Muscle layer of colon (tissue), 2 donors: ENCODE results near the gene DMXL1.
"Not testable (repeated sequence)": the region's sequence is repeated elsewhere in the genome, so short reads cannot be mapped to it uniquely, and the experiment has no call there.

Experiments used
- H3K27ac ChIP-seq: one replicate; pipeline ENCODE4 v1.7.0; 2013; ENCODE audit warnings: low read depth, mild to moderate bottlenecking, low read length, moderate library complexity
- H3K27me3 ChIP-seq, 2 donors: one replicate each; pipeline ENCODE4 v1.7.0; 2013; ENCODE audit warnings: low read length in 2 of 2, mild to moderate bottlenecking in 2 of 2; ENCODE audit not compliant: insufficient read depth in 2 of 2, control insufficient read depth in 1 of 2
- H3K36me3 ChIP-seq: one replicate; pipeline ENCODE4 v1.7.0; 2013; ENCODE audit warnings: mild to moderate bottlenecking, low read length; ENCODE audit not compliant: insufficient read depth
- H3K4me1 ChIP-seq: one replicate; pipeline ENCODE4 v1.7.0; 2013; ENCODE audit warnings: mild to moderate bottlenecking, low read length; ENCODE audit not compliant: insufficient read depth
- H3K4me3 ChIP-seq, 2 donors: one replicate each; pipeline ENCODE4 v1.7.0; 2013; ENCODE audit warnings: low read length in 2 of 2, low read depth in 1 of 2, mild to moderate bottlenecking in 1 of 2, moderate library complexity in 1 of 2
- H3K9ac ChIP-seq: one replicate; pipeline ENCODE4 v1.7.0; 2013; ENCODE audit warnings: low read length
- H3K9me3 ChIP-seq: one replicate; pipeline ENCODE4 v1.7.0; 2013; ENCODE audit warnings: mild to moderate bottlenecking, low read length
- donor health status: abdominal sarcoma.
- donor health status: Adenocarcinoma of cecum.

The DMXL1 gene

DNA sequence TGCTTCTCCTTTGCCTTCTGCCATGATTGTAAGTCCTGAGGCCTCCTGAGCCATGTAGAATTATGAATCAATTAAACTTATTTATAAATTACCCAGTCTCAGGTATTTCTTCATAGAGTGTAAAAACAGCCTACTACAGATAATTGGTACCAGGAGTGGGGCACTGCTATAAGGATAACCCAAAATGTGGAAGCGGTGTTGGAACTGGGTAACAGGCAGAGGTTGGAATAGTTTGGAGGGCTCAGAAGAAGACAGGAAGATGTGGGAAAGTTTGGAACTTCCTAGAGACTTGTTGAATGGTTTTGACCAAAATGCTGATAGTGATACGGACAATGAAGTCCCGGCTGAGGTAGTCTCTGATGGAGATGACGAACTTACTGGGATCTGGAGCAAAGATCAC is 64.9 kb downstream of the DMXL1 start:
- not testable (repeated sequence) for H3K9me3 ChIP-seq, H3K27ac ChIP-seq, H3K9ac ChIP-seq, H3K4me1 ChIP-seq, H3K4me3 ChIP-seq, H3K27me3 ChIP-seq
- H3K36me3 ChIP-seq: peaks cover 24% of the 10 kb centered on the region

DNA sequence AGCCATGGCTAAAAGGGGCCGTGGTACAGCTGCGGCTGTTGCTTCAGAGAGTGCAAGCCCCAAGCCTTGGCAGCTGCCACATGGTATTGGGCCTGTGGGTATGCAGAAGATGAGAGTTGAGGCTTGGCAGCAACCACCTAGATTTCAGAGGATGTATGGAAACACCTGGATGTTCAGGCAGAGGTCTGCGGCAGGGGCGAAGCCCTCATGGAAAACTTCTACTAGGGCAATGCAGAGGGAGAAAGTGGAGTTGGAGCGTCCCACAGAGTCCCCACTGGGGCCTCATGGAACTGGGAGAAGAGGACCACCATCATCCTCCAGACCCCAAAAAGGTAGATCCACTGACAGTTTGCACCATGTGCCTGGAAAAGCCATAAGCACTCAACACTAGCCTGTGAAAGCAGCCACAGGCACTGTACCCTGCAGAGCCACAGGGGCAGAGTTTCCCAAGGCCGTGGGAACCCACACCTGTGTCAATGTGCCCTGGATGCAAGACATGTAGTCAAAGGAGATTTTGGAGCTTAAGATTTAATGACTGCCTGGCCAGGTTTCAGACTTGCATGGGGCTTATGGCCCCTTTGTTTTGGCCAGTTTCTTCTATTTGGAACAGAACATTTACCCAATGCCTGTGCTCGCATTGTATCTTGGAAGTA is 65.9 kb downstream of the DMXL1 start:
- Histone ChIP-seq H3K36me3 (peaks cover 24% of the 10 kb centered on the region), H3K4me1 (no peaks in the 10 kb centered on the region)

DNA sequence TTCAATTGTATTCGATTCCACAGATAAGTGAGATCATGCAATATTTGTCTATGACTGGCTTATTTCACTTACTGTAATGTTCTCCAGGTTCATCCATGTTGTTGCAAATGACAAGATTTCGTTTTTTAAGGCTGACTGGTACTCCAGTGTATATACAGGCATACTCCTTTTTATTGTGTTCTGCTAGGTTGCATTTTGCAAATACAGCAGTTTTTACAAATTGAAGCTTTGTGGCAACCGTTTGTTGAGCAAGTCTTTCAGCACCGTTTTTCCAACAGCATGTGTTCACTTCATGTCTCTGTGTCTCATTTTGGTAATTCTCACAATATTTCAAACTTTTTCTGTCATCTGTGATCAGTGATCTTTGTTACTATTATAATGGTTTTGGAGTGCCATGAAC is 82.7 kb downstream of the DMXL1 start:
- Histone ChIP-seq H3K27me3 (no peaks in the 10 kb centered on the region), H3K4me1 (no peaks in the 10 kb centered on the region), H3K4me3 (no peak overlapping the region), H3K27ac (no peak overlapping the region), H3K9ac (no peak overlapping the region), H3K36me3 (peaks cover 15% of the 10 kb centered on the region), H3K9me3 (no peaks in the 10 kb centered on the region)

More for the DNA sequence above, 65.9 kb downstream of the DMXL1 start:
- Histone ChIP-seq H3K9me3 (no peaks in the 10 kb centered on the region), H3K27ac (no peak overlapping the region), H3K4me3 (no peak overlapping the region), H3K9ac (no peak overlapping the region), H3K27me3 (no peaks in the 10 kb centered on the region)

DNA sequence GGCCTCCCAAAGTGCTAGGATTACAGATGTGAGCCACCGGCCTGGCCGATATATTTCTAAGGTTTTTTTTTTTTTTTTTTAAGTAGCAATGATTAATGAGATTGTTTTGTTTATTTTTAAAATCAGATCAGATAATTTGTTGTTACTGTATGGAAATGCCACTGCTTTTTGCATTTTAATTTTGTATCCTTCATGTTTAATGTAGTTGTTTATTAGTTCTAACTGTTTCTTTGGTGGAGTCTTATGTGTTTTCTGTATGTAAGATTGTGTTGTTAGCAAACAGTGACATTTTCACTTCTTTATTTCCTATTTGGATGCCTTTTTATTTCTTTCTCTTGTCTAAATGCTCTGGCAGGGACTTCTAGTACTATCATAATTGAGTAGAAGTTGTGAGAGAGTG is 87.3 kb downstream of the DMXL1 start:
- H3K4me1 ChIP-seq: no peaks in the 10 kb centered on the region

DNA sequence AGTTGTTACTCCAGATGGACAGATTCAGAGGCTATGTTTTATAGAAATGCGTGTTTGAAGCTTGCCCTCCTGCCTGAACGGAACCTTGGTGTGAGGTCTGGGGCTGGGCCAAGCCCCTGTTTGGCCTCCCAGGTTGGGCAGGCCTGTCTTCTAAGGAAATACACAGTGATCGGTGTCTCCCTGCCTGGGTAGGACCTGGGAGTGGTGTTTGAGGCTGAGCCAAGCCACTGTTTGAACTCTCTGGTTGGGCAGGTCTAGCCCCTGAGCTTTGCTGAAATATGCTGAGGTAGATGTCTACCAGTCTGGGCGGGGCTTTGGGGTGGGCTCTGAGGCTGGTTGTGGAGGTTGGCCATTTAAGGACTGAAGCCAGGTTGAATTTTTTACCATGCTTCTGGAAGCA is 90.5 kb downstream of the DMXL1 start:
- H3K9ac ChIP-seq: no peak overlapping the region
- no peak overlapping the region for H3K27ac ChIP-seq
- no peak overlapping the region for H3K4me3 ChIP-seq
- peaks cover 3% of the 10 kb centered on the region for H3K36me3 ChIP-seq
- no peaks in the 10 kb centered on the region for H3K9me3 ChIP-seq
- no peaks in the 10 kb centered on the region for H3K27me3 ChIP-seq
- H3K4me1 ChIP-seq: no peaks in the 10 kb centered on the region

More for the DNA sequence above, 87.3 kb downstream of the DMXL1 start:
- Histone ChIP-seq H3K36me3 (no peaks in the 10 kb centered on the region), H3K9me3 (no peaks in the 10 kb centered on the region), H3K27me3 (no peaks in the 10 kb centered on the region), H3K27ac (no peak overlapping the region), H3K9ac (no peak overlapping the region), H3K4me3 (no peak overlapping the region)

DNA sequence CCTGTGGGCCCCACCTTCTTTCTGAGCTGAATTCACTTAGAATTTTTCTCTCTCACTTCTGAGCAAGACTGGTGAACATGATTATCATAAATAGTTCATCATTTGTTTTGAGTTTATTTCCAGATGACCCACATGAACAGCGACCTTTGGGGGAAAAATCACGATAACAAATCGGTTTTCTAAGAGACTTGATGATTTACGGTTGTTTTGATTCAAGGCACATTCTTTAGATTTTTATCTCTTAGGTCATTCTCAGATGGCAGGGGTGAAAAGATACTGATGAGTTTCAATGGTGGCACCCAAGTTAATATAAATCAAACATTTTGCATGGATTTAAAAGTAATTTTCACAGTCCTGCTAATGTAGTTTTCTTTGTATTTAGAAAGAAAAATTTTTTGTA is 95.1 kb downstream of the DMXL1 start:
- no peak overlapping the region for H3K9ac ChIP-seq
- no peak overlapping the region for H3K27ac ChIP-seq
- peaks cover 3% of the 10 kb centered on the region for H3K36me3 ChIP-seq

DNA sequence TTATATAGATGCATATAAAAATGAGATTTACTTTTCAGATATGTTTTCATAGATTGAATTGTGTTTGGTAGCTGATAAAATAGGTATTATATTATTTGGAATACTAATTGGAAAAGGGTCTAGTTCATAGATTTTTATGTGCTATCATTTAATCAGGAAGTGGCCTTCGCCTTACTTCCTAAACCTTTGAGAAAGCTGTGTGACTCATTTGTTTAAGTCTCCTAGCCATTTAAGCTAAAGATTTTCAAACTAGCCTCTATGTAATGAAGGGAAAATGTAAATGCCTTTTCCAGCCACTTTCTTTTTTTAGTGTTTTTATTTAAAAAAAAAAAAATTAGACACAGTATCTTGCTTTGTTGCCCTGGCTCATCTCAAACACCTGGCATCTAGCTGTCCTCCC is 97.5 kb downstream of the DMXL1 start:
- Histone ChIP-seq H3K27me3 (no peaks in the 10 kb centered on the region), H3K4me3 (no peak overlapping the region), H3K36me3 (peaks cover 3% of the 10 kb centered on the region), H3K9ac (no peak overlapping the region), H3K4me1 (no peaks in the 10 kb centered on the region), H3K27ac (no peak overlapping the region), H3K9me3 (no peaks in the 10 kb centered on the region)

More for the DNA sequence above, 95.1 kb downstream of the DMXL1 start:
- Histone ChIP-seq H3K9me3 (no peaks in the 10 kb centered on the region), H3K27me3 (no peaks in the 10 kb centered on the region), H3K4me3 (no peak overlapping the region), H3K4me1 (no peaks in the 10 kb centered on the region)

DNA sequence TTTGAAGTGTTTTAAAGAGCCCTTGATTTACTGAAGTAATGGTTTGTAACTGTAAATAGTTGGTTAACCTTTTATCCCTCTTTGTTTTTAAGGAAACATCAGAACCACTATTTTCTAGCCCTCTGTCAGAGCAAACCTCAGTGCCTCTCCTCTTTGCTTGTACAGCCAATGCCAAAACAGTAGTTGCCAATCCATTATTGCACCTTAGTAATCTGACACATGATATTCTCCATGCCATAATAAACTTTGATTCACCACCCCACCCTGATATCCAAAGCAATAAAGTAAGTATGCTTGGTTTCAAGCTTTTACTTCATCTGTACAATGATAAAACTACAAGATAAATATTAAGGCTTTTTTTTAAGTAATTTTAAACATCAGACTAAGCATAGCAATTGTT is 100.8 kb downstream of the DMXL1 start:
- Histone ChIP-seq H3K9ac (no peak overlapping the region), H3K27me3 (no peaks in the 10 kb centered on the region), H3K27ac (no peak overlapping the region), H3K4me3 (no peak overlapping the region), H3K36me3 (no peaks in the 10 kb centered on the region), H3K4me1 (no peaks in the 10 kb centered on the region), H3K9me3 (no peaks in the 10 kb centered on the region)

DNA sequence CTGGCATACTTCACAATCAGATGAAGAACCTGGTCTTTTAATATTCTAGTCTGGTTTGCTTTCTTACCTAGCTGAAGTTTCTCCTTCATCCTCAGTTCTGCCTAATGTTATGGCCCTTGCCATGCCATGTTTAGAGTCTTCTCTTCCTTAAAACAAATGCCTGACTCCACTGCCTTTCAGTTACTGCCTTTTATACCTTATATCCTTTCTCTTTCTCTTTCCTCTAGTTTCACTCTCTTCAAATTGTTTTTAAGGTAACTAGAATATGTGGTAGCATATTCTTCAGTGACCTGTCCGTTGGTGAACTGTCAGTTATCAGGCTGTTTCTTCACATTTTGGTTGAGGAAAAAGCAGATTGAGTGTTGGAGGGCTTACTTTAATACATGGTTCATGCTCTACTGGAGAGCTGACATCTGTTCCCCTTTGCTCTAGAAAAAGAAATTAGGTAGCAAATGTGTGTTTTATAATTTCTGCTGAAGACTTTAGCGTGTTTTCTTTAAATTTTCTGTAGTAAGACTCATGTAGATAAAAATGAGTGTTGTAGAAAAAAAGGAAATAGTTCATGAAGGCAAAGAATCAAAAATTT is 103.8 kb downstream of the DMXL1 start:
- Histone ChIP-seq H3K9ac (no peak overlapping the region), H3K4me3 (no peak overlapping the region), H3K27ac (no peak overlapping the region), H3K4me1 (no peaks in the 10 kb centered on the region), H3K36me3 (peaks cover 8% of the 10 kb centered on the region), H3K9me3 (no peaks in the 10 kb centered on the region), H3K27me3 (no peaks in the 10 kb centered on the region)

DNA sequence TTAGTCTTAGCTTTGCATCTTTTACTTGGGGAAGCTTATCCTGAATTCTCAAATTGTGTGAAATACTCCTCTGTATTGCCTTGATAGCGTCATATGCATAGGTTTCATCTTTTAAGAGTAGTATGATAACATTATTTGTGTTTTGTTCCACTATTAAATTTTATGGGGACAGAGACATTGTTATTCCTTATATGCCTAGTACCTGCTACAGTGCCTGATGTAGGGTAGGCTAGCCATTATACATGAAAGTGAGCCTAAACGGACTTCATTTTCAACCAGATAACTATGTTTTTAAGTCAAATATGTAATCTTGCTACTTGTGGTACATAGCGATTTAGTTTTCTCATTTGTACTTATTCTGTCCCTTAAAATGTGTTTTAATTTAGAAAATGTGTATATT is 105.9 kb downstream of the DMXL1 start:
- H3K9me3 ChIP-seq: no peaks in the 10 kb centered on the region
- peaks cover 8% of the 10 kb centered on the region for H3K36me3 ChIP-seq
- no peak overlapping the region for H3K9ac ChIP-seq
- no peak overlapping the region for H3K4me3 ChIP-seq
- H3K27me3 ChIP-seq: no peaks in the 10 kb centered on the region
- no peaks in the 10 kb centered on the region for H3K4me1 ChIP-seq
- H3K27ac ChIP-seq: no peak overlapping the region

DNA sequence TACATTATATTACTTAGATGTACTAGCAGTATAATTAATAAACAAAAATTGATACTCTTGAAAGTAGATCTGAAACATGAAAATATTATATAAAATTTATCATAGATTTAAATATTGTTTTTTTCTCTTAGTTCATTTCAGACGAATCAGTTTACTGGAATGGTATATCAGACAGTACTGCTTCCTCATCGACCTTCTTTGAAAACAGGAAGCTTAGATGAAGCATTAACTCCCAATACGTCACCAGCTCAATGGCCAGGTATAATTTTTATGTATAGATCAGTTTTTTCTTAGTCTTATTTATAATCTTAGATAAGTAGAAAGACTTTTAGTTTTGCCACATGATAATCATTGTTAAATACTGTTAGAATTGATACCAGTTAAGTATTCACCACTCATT is 106.3 kb downstream of the DMXL1 start:
- Histone ChIP-seq H3K4me3 (no peak overlapping the region), H3K4me1 (no peaks in the 10 kb centered on the region), H3K27me3 (no peaks in the 10 kb centered on the region), H3K9me3 (no peaks in the 10 kb centered on the region), H3K36me3 (peaks cover 8% of the 10 kb centered on the region), H3K27ac (no peak overlapping the region), H3K9ac (no peak overlapping the region)

DNA sequence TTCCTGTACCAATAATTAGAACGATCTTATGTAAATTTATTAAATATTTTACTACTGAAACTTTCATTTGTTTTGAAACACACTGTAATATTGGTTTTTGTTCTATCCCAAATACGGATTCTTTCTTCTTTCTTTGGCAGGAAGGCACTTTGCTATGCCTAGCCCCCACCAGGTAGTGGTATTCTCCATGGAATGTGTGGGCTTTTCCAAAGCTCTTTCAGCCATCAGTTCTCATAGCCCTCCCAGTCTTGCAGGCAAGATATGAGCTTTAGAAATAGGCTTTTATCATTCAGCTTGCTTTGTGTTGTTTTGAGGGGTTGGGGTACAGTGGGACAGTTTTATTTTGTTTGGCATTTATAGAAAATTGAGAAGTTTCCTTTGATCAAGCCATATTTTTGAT is 107.5 kb downstream of the DMXL1 start:
- no peaks in the 10 kb centered on the region for H3K9me3 ChIP-seq
- no peaks in the 10 kb centered on the region for H3K27me3 ChIP-seq
- H3K36me3 ChIP-seq: peaks cover 8% of the 10 kb centered on the region
- H3K9ac ChIP-seq: no peak overlapping the region
- H3K4me3 ChIP-seq: no peak overlapping the region
- H3K4me1 ChIP-seq: no peaks in the 10 kb centered on the region
- H3K27ac ChIP-seq: no peak overlapping the region
